WI38 (cell line): ENCODE results near the gene TTLL4.

ENCODE experiments used
- H3K4me3 ChIP-seq: 2 replicates; pipeline ENCODE4 v1.5.1; 2011; ENCODE audit warnings: low read depth, mild to moderate bottlenecking, control low read depth, low read length
- CTCF ChIP-seq: IDR thresholded peaks from 2 replicates; pipeline ENCODE4 v1.5.1; 2012; ENCODE audit warnings: low read depth, mild to moderate bottlenecking, control low read depth, low read length

Gene TTLL4

DNA sequence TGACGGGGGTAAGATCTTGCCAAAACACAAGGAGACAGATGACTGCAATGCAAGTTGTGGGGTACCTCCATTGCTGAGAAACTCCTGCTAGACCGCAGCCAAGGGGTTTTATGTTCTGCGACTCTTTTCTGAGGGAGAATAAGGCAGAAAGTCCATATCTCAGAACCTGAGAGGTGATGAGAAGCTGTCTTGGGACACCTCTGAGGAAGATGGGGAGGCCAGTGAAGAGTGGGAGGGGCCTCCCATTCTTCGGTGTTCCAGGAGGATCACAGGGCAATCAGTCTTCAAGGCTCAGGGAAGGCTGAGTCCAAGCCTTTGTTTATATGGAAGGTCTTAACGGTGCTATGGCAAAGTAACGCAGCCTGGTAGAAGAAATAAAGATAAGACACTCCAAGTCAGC, 89.4 kb downstream of the TTLL4 start:
- H3K4me3 ChIP-seq, result no peak overlapping the region
- TF ChIP-seq CTCF, result no peak

DNA sequence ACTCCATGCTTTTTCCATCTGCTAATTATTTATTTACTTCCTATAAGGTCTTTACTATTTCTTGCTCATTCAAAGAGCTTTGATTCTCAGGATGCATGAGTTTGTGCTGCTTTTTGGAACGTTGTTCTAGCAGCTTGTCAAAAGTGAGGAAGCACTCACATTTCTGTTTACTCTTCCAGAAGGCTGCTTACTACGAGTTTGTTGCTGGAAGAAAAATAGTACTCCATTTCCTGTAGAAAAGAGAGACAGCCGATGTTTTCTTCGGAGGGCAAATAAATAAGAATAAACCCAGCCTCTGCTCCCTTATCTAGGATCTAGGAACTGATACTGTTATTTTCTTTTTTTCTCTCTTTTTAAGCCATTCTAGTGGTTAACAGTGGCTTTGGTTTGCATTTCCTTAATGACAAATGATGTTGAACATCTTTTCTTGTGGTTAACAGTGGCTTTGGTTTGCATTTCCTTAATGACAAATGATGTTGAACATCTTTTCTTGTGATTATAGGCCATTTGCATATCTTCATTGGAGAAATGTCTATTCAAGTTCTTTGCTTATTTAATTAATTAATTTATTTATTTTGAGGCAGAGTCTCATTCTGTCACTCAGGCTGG, 91.9 kb downstream of the TTLL4 start:
- no peak for TF ChIP-seq CTCF
- no peak overlapping the region for H3K4me3 ChIP-seq

GRCh38 chr2:218804817-218805216, 94.2 kb downstream of the TTLL4 start:
- no peak for TF ChIP-seq CTCF
- no peak overlapping the region for H3K4me3 ChIP-seq
